Measurements from ENCODE around the gene REXO1. TPM values are rescaled to one million over a fixed set of nuclear protein-coding genes. Genes with fewer than 3 reads are reported as not detected.

REXO1 gene
- total and polyA plus RNA-seq, 2 of the 13 experiments (the other 11 are each of a cell fraction or from before 2014, with no cell fraction given): 5.0 to 11.2 TPM

- TF ChIP-seq, protein P1, sequence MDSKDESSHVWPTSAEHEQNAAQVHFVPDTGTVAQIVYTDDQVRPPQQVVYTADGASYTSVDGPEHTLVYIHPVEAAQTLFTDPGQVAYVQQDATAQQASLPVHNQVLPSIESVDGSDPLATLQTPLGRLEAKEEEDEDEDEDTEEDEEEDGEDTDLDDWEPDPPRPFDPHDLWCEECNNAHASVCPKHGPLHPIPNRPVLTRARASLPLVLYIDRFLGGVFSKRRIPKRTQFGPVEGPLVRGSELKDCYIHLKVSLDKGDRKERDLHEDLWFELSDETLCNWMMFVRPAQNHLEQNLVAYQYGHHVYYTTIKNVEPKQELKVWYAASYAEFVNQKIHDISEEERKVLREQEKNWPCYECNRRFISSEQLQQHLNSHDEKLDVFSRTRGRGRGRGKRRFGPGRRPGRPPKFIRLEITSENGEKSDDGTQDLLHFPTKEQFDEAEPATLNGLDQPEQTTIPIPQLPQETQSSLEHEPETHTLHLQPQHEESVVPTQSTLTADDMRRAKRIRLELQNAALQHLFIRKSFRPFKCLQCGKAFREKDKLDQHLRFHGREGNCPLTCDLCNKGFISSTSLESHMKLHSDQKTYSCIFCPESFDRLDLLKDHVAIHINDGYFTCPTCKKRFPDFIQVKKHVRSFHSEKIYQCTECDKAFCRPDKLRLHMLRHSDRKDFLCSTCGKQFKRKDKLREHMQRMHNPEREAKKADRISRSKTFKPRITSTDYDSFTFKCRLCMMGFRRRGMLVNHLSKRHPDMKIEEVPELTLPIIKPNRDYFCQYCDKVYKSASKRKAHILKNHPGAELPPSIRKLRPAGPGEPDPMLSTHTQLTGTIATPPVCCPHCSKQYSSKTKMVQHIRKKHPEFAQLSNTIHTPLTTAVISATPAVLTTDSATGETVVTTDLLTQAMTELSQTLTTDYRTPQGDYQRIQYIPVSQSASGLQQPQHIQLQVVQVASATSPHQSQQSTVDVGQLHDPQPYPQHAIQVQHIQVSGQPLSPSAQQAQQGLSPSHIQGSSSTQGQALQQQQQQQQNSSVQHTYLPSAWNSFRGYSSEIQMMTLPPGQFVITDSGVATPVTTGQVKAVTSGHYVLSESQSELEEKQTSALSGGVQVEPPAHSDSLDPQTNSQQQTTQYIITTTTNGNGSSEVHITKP (CRISPR knock-in tag; IDR thresholded peaks at IDR 0.05; ENCODE audit: low read depth): peak; percentile 48; the same call in 1 of the 2 replicates
- TF ChIP-seq PCBP1 (IDR thresholded peaks at IDR 0.05; ENCODE audit: borderline replicate concordance, low read depth, low read length): peak; percentile 91; the same call in 1 of the 2 replicates
- peak; percentile 83 for TF ChIP-seq ZNF263 (CRISPR knock-in tag; IDR thresholded peaks at IDR 0.05)
- 0 out of 2 replicates have a peak, but pooled peaks have one; percentile 27 for TF ChIP-seq ZFP91 (CRISPR knock-in tag; IDR thresholded peaks at IDR 0.05; ENCODE audit: borderline replicate concordance)
- TF ChIP-seq SOX5 (CRISPR knock-in tag; IDR thresholded peaks at IDR 0.05; ENCODE audit: borderline replicate concordance): 0 out of 2 replicates have a peak, but pooled peaks have one; percentile 10
- TF ChIP-seq CCDC6 (CRISPR knock-in tag; IDR thresholded peaks at IDR 0.05): no peak
- no peak for TF ChIP-seq ZNF572 (CRISPR knock-in tag; IDR thresholded peaks at IDR 0.05)
- TF ChIP-seq ZNF292 (CRISPR knock-in tag; IDR thresholded peaks at IDR 0.05; ENCODE audit: borderline replicate concordance, low read depth): no peak
- no peak for TF ChIP-seq CBX1 (IDR thresholded peaks at IDR 0.05; ENCODE audit: low read depth)
- peak; percentile 33; the same call in 1 of the 2 replicates for TF ChIP-seq MYC (CRISPR knock-in tag; IDR thresholded peaks at IDR 0.05; ENCODE audit: borderline replicate concordance)
- no peak for TF ChIP-seq SATB2 (CRISPR knock-in tag; IDR thresholded peaks at IDR 0.05)
- TF ChIP-seq KDM2A (CRISPR knock-in tag; IDR thresholded peaks at IDR 0.05; ENCODE audit: borderline replicate concordance, low read depth): 0 out of 2 replicates have a peak, but pooled peaks have one; percentile 30
- TF ChIP-seq NFKB2 (CRISPR knock-in tag; IDR thresholded peaks at IDR 0.05; ENCODE audit: borderline replicate concordance): peak; percentile 25; the same call in 1 of the 2 replicates
- no peak for TF ChIP-seq AGO1 (IDR thresholded peaks at IDR 0.05; ENCODE audit: low read depth, low read length, poor library complexity, severe bottlenecking)
- peak; percentile 20 for TF ChIP-seq RBM39 (IDR thresholded peaks at IDR 0.05; ENCODE audit: low read depth, low read length, poor library complexity, severe bottlenecking)
- TF ChIP-seq FOXJ3 (CRISPR knock-in tag; IDR thresholded peaks at IDR 0.05; ENCODE audit: borderline replicate concordance): no peak
- no peak for TF ChIP-seq ZNF234 (CRISPR knock-in tag; conservative IDR thresholded peaks at IDR 0.05)
- no peak for TF ChIP-seq ZNF883 (CRISPR knock-in tag; IDR thresholded peaks at IDR 0.05; ENCODE audit: not compliant biosample characterization)
- TF ChIP-seq, protein P2, sequence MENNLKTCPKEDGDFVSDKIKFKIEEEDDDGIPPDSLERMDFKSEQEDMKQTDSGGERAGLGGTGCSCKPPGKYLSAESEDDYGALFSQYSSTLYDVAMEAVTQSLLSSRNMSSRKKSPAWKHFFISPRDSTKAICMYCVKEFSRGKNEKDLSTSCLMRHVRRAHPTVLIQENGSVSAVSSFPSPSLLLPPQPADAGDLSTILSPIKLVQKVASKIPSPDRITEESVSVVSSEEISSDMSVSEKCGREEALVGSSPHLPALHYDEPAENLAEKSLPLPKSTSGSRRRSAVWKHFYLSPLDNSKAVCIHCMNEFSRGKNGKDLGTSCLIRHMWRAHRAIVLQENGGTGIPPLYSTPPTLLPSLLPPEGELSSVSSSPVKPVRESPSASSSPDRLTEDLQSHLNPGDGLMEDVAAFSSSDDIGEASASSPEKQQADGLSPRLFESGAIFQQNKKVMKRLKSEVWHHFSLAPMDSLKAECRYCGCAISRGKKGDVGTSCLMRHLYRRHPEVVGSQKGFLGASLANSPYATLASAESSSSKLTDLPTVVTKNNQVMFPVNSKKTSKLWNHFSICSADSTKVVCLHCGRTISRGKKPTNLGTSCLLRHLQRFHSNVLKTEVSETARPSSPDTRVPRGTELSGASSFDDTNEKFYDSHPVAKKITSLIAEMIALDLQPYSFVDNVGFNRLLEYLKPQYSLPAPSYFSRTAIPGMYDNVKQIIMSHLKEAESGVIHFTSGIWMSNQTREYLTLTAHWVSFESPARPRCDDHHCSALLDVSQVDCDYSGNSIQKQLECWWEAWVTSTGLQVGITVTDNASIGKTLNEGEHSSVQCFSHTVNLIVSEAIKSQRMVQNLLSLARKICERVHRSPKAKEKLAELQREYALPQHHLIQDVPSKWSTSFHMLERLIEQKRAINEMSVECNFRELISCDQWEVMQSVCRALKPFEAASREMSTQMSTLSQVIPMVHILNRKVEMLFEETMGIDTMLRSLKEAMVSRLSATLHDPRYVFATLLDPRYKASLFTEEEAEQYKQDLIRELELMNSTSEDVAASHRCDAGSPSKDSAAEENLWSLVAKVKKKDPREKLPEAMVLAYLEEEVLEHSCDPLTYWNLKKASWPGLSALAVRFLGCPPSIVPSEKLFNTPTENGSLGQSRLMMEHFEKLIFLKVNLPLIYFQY (CRISPR knock-in tag; IDR thresholded peaks at IDR 0.05; ENCODE audit: borderline replicate concordance): peak; percentile 78; the same call in 1 of the 2 replicates
Measured at GRCh38 chr19:1825909-1826556, 22.2 kb downstream of the REXO1 start (continued).

Data from HepG2 (cell line).